OCI-LY7 (cell line): ENCODE data around the gene SLC23A1.

ENCODE experiments used
- EZH2phosphoT487 ChIP-seq: fragments of 200-600 bp; sonication (generic); IDR thresholded peaks from 2 replicates; pipeline ENCODE4 v1.6.1; 2018; ENCODE audit warnings: low read depth, borderline replicate concordance, mild to moderate bottlenecking, mixed run types, antibody characterized with exemption, low read length, moderate library complexity, mixed read lengths
- TF ChIP-seq, protein P1 (sequence below): fragments of 200-600 bp; sonication (generic); conservative IDR thresholded peaks from 2 replicates; pipeline ENCODE4 v1.5.1; 2014; ENCODE audit warnings: mild to moderate bottlenecking, antibody characterized with exemption, low read length, moderate library complexity, mixed read lengths

- TF ChIP-seq, protein P1, sequence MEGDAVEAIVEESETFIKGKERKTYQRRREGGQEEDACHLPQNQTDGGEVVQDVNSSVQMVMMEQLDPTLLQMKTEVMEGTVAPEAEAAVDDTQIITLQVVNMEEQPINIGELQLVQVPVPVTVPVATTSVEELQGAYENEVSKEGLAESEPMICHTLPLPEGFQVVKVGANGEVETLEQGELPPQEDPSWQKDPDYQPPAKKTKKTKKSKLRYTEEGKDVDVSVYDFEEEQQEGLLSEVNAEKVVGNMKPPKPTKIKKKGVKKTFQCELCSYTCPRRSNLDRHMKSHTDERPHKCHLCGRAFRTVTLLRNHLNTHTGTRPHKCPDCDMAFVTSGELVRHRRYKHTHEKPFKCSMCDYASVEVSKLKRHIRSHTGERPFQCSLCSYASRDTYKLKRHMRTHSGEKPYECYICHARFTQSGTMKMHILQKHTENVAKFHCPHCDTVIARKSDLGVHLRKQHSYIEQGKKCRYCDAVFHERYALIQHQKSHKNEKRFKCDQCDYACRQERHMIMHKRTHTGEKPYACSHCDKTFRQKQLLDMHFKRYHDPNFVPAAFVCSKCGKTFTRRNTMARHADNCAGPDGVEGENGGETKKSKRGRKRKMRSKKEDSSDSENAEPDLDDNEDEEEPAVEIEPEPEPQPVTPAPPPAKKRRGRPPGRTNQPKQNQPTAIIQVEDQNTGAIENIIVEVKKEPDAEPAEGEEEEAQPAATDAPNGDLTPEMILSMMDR, result no peak
- no peak for TF ChIP-seq EZH2phosphoT487
Observed at GRCh38 chr5:139406963-139407362, 23.9 kb upstream of the SLC23A1 start.
